ENCODE data around the gene IDH3A. TPM values are rescaled to one million over a fixed set of nuclear protein-coding genes. Genes with fewer than 3 reads are reported as not detected.

Gene IDH3A
- total and polyA plus RNA-seq, 9 of the 15 experiments (the other 6 are each of a cell fraction or from before 2014, with no cell fraction given): 37.4 to 249 (median 107) TPM

- TF ChIP-seq ZNF551 (CRISPR knock-in tag; IDR thresholded peaks at IDR 0.05) (no peak), ELF1 (tag; IDR thresholded peaks at IDR 0.05) (no peak), GATAD2A (IDR thresholded peaks at IDR 0.05) (no peak)
Measured at GRCh38 chr15:78108300-78109084, 40.7 kb upstream of the IDH3A start (continued).

GRCh38 chr15:78109156-78109555 lies 40.0 kb upstream of the IDH3A start:
- in situ Hi-C loops (cut with MboI): no loop called here
- ChIA-PET CTCF (ENCODE audit: low intra/inter-chr PET ratio) (interaction anchor here (0.7 to 1.8 kb wide), 4 partner anchors 87 to 149 kb away, joined by 4 to 16 read pairs (median 10); no protein-coding TSS in a partner anchor), POLR2A (interaction anchor here (1.3 kb wide), 1 partner anchor 110 kb away, joined by 3 read pairs; no protein-coding TSS in a partner anchor)
- WGBS (ENCODE audit: insufficient coverage, low coverage, missing lambda C conversion rate): 62% methylated on average over 11 of the region's 12 CpGs
- BruUV-seq (replicated peaks): no TSS peak
- no peak overlapping the region for H3K4me3 ChIP-seq
- H3K9me3 ChIP-seq (replicated peaks; ENCODE audit: control insufficient read depth, insufficient read depth, low read depth, low read length): no peaks in the 10 kb centered on the region
- no peak overlapping the region for H3K9ac ChIP-seq (ENCODE audit: insufficient read depth in 1 of 2, low read depth in 2 of 2, low read length in 2 of 2)
- no peak for DNase-seq (ENCODE audit: extremely low read depth in 1 of 4, low spot score in 3 of 4)
- H2AFZ ChIP-seq (ENCODE audit: low read depth, low read length): no peak overlapping the region
- H3K27ac ChIP-seq (ENCODE audit: extremely low read depth, low read depth, low read length): no peak overlapping the region
- intact Hi-C loops (cut with micrococcal nuclease): no loop called here
- H4K20me1 ChIP-seq (replicated peaks; ENCODE audit: control insufficient read depth, insufficient read depth, low read length): peaks cover 7% of the 10 kb centered on the region; the same call in 1 of the 2 replicates
- no peaks in the 10 kb centered on the region for H3K36me3 ChIP-seq (ENCODE audit: control insufficient read depth, insufficient read depth, low read length)
- no peaks in the 10 kb centered on the region for H3K79me2 ChIP-seq (ENCODE audit: control insufficient read depth, insufficient read depth, low read length)
- H3K4me2 ChIP-seq (ENCODE audit: insufficient read depth, low read length): no peak overlapping the region
- H3K9me1 ChIP-seq (ENCODE audit: control insufficient read depth, insufficient read depth, low read length): no peaks in the 10 kb centered on the region
- FAIRE-seq: no peak
- H3K4me1 ChIP-seq (replicated peaks in 1 of 2; ENCODE audit: control insufficient read depth in 2 of 2, insufficient read depth in 2 of 2, low read length in 2 of 2): peaks cover 0 to 7% of the 10 kb centered on the region in 2 experiments; a peak in 2 of 5 replicates
- ATAC-seq: no peak
- H3K27me3 ChIP-seq (ENCODE audit: control insufficient read depth in 2 of 2, insufficient read depth in 2 of 2, low read length in 2 of 2): no peaks in the 10 kb centered on the region
- TF ChIP-seq NELFE (IDR thresholded peaks at IDR 0.05; ENCODE audit: insufficient read depth, insufficient read length) (no peak), MXI1 (IDR thresholded peaks at IDR 0.05; ENCODE audit: low read depth, low read length) (no peak), BMI1 (IDR thresholded peaks at IDR 0.05; ENCODE audit: low read length) (no peak), SMAD1 (IDR thresholded peaks at IDR 0.05; ENCODE audit: low read depth, low read length, partially characterized antibody) (no peak), ZNF76 (CRISPR knock-in tag; IDR thresholded peaks at IDR 0.05; ENCODE audit: borderline replicate concordance) (no peak), RBFOX2 (IDR thresholded peaks at IDR 0.05; ENCODE audit: low read depth, low read length) (no peak), HDAC1 (IDR thresholded peaks at IDR 0.05) (no peak), KAT2B (IDR thresholded peaks at IDR 0.05; ENCODE audit: low read depth, low read length) (no peak), MLLT1 (IDR thresholded peaks at IDR 0.05) (no peak), PCBP1 (IDR thresholded peaks at IDR 0.05; ENCODE audit: low read depth, low read length, poor library complexity, severe bottlenecking) (no peak), TCFL5 (CRISPR knock-in tag; conservative IDR thresholded peaks at IDR 0.05) (no peak), ZNF436 (CRISPR knock-in tag; IDR thresholded peaks at IDR 0.05) (no peak), NFE2 (IDR thresholded peaks at IDR 0.05; ENCODE audit: low read depth) (no peak), MEF2A (IDR thresholded peaks at IDR 0.05; ENCODE audit: control insufficient read depth, low read depth, low read length) (no peak), ZNF696 (CRISPR knock-in tag; conservative IDR thresholded peaks at IDR 0.05) (no peak), ZNF707 (CRISPR knock-in tag; conservative IDR thresholded peaks at IDR 0.05) (no peak), SMARCC2 (IDR thresholded peaks at IDR 0.05; ENCODE audit: low read depth) (no peak), ZC3H4 (CRISPR knock-in tag; IDR thresholded peaks at IDR 0.05; ENCODE audit: borderline replicate concordance) (no peak)
